Liver (tissue), 9 donors: ENCODE measurements around the gene EDC4. TPM values are rescaled to one million over a fixed set of nuclear protein-coding genes. Genes with fewer than 3 reads are reported as not detected.

Source experiments
- DNase-seq: peaks from one replicate; pipeline ENCODE4 v3.0.0-alpha.2; 2017; ENCODE audit warnings: low spot score
- H3K27ac ChIP-seq, 2 donors: one replicate each; pipeline ENCODE4 v1.7.0; 2013; ENCODE audit warnings: inconsistent platforms in 2 of 2, low read length in 2 of 2, control low read depth in 1 of 2, low read depth in 1 of 2, mild to moderate bottlenecking in 1 of 2
- H3K27me3 ChIP-seq, 4 donors: one replicate each; pipeline versions ENCODE4 v1.6.1 to v1.7.0; 2013; ENCODE audit warnings: low read length in 3 of 4, inconsistent platforms in 1 of 4, mild to moderate bottlenecking in 1 of 4, moderate library complexity in 1 of 4; ENCODE audit not compliant: control insufficient read depth in 4 of 4, insufficient read depth in 4 of 4
- H3K36me3 ChIP-seq, 4 donors: one replicate each; pipeline versions ENCODE4 v1.6.1 to v1.7.0; 2013; ENCODE audit warnings: low read length in 3 of 4, mild to moderate bottlenecking in 3 of 4, low read depth in 1 of 4, moderate library complexity in 1 of 4; ENCODE audit not compliant: control insufficient read depth in 4 of 4, insufficient read depth in 3 of 4
- H3K4me1 ChIP-seq, 4 donors: one replicate each; pipeline versions ENCODE4 v1.6.1 to v1.7.0; 2013; ENCODE audit warnings: low read length in 3 of 4, mild to moderate bottlenecking in 3 of 4, moderate library complexity in 1 of 4; ENCODE audit not compliant: control insufficient read depth in 4 of 4, insufficient read depth in 4 of 4
- H3K4me3 ChIP-seq, 3 donors: one replicate each; pipeline versions ENCODE4 v1.6.1 to v1.7.0; 2013; ENCODE audit warnings: low read length in 3 of 3, control low read depth in 1 of 3, low read depth in 1 of 3, mild to moderate bottlenecking in 1 of 3
- H3K9ac ChIP-seq, 2 donors: one replicate each; pipeline ENCODE4 v1.7.0; 2013; ENCODE audit warnings: low read length in 2 of 2, mild to moderate bottlenecking in 2 of 2, moderate library complexity in 2 of 2, control low read depth in 1 of 2, low read depth in 1 of 2
- H3K9me3 ChIP-seq, 4 donors: one replicate each; pipeline versions ENCODE4 v1.6.1 to v1.7.0; 2013; ENCODE audit warnings: low read length in 3 of 4; ENCODE audit not compliant: control insufficient read depth in 4 of 4
- ATF3 ChIP-seq: IDR thresholded peaks from 2 replicates; pipeline ENCODE4 v1.6.1; 2016; ENCODE audit warnings: antibody characterized with exemption
- CTCF ChIP-seq: fragments of 150-350 bp; IDR thresholded peaks from 2 replicates; pipeline ENCODE4 v1.5.1; 2017; ENCODE audit warnings: improper control_type of control experiment, low read depth, low read length; ENCODE audit not compliant: missing input control
- EGR1 ChIP-seq, 2 donors: IDR thresholded peaks; 2 replicates each; pipeline ENCODE4 v1.6.1; 2016 to 2018; ENCODE audit warnings: antibody characterized with exemption in 2 of 2, low read depth in 2 of 2
- FOXA1 ChIP-seq: IDR thresholded peaks from 2 replicates; pipeline ENCODE4 v1.6.1; 2016; ENCODE audit warnings: antibody characterized with exemption
- GABPA ChIP-seq, 2 donors: IDR thresholded peaks in 1 of 2; conservative IDR thresholded peaks in 1 of 2; 2 replicates each; pipeline ENCODE4 v1.6.1; 2016; ENCODE audit warnings: antibody characterized with exemption in 2 of 2, mild to moderate bottlenecking in 1 of 2, moderate library complexity in 1 of 2
- HNF4A ChIP-seq, 2 donors: conservative IDR thresholded peaks; 2 replicates each; pipeline ENCODE4 v1.6.1; 2016; ENCODE audit warnings: antibody characterized with exemption in 2 of 2, mild to moderate bottlenecking in 2 of 2
- HNF4G ChIP-seq: IDR thresholded peaks from 2 replicates; pipeline ENCODE4 v1.6.1; 2016; ENCODE audit warnings: antibody characterized with exemption
- JUND ChIP-seq, 2 donors: IDR thresholded peaks; 2 replicates each; pipeline ENCODE4 v1.6.1; 2016; ENCODE audit warnings: antibody characterized with exemption in 2 of 2
- MAX ChIP-seq: IDR thresholded peaks from 2 replicates; pipeline ENCODE4 v1.6.1; 2016; ENCODE audit warnings: antibody characterized with exemption
- NR2F2 ChIP-seq: IDR thresholded peaks from 2 replicates; pipeline ENCODE4 v1.6.1; 2016; ENCODE audit warnings: antibody characterized with exemption
- RAD21 ChIP-seq, 2 donors: IDR thresholded peaks; 2 replicates each; pipeline ENCODE4 v1.6.1; 2016; ENCODE audit warnings: antibody characterized with exemption in 2 of 2, mild to moderate bottlenecking in 2 of 2
- REST ChIP-seq: IDR thresholded peaks from 2 replicates; pipeline ENCODE4 v1.6.1; 2016; ENCODE audit warnings: antibody characterized with exemption, mild to moderate bottlenecking
- RXRA ChIP-seq, 2 donors: IDR thresholded peaks; 2 replicates each; pipeline ENCODE4 v1.6.1; 2017 to 2018; ENCODE audit warnings: antibody characterized with exemption in 2 of 2, mild to moderate bottlenecking in 1 of 2
- SP1 ChIP-seq: IDR thresholded peaks from 2 replicates; pipeline ENCODE4 v1.6.1; 2018; ENCODE audit warnings: antibody characterized with exemption, mild to moderate bottlenecking
- TAF1 ChIP-seq: conservative IDR thresholded peaks from 2 replicates; pipeline ENCODE4 v1.6.1; 2016; ENCODE audit warnings: antibody characterized with exemption, mild to moderate bottlenecking
- YY1 ChIP-seq: IDR thresholded peaks from 2 replicates; pipeline ENCODE4 v1.6.1; 2016; ENCODE audit warnings: antibody characterized with exemption, mild to moderate bottlenecking
- ZBTB33 ChIP-seq: IDR thresholded peaks from 2 replicates; pipeline ENCODE4 v1.6.1; 2016; ENCODE audit warnings: antibody characterized with exemption
- WGBS: extraction: QIAGEN DNeasy Blood & Tissue Kit; methylation state at CpG from one replicate; pipeline ENCODE4 v1.1.7; 2013; 5-methylcytosine and 5-hydroxymethylcytosine counted together
- polyA plus RNA-seq, 2 donors: library from polyadenylated mRNA; stranded (reverse) in 1 of 2; unstranded in 1 of 2; fragments of 200-250 nt in 1 of 2; fragments of >200 nt in 1 of 2; fragmentation: Nextera tagmentation in 1 of 2; extraction: Ambion mirVana in 1 of 2; gene quantifications; one replicate each; pipeline versions ENCODE4 v1.2.1 to v1.2.3, GENCODE V29; 2013 to 2015
- total RNA-seq, 2 donors: library from RNA; depleted of rRNA; stranded (reverse); fragments of >200 nt; gene quantifications; one replicate each; pipeline ENCODE4 v1.2.3, GENCODE V29; 2014
- donor health status: healthy.
- donor health status: healthy.
- donor health status: healthy.
- donor health status: healthy.
- donor health status: healthy.

The EDC4 gene
- total and polyA plus RNA-seq, 4 donors: 17.7 to 26.8 (median 21.6) TPM

- 95% methylated on average over 11 of the region's 11 CpGs for WGBS
- H3K4me1 ChIP-seq: peaks cover 2 to 43% (median 29%) of the 10 kb centered on the region in 4 donors
- H3K9me3 ChIP-seq: no peaks in the 10 kb centered on the region
- no peaks in the 10 kb centered on the region for H3K27me3 ChIP-seq
- no peak overlapping the region for H3K27ac ChIP-seq
- no peak overlapping the region for H3K9ac ChIP-seq
- H3K36me3 ChIP-seq: peaks cover 30 to 56% (median 42%) of the 10 kb centered on the region in 4 donors
- DNase-seq: no peak
- H3K4me3 ChIP-seq: no peak overlapping the region
- TF ChIP-seq MAX (no peak), RXRA (IDR thresholded peaks at IDR 0.05) (no peak), REST (no peak), GABPA (IDR thresholded peaks at IDR 0.05 in 1 of 2, conservative IDR thresholded peaks at IDR 0.05 in 1 of 2) (no peak), HNF4A (conservative IDR thresholded peaks at IDR 0.05) (no peak), JUND (IDR thresholded peaks at IDR 0.05) (no peak), CTCF (no peak), NR2F2 (no peak), EGR1 (IDR thresholded peaks at IDR 0.05; ENCODE audit: low read depth in 2 of 2) (no peak), FOXA1 (no peak), TAF1 (no peak), RAD21 (IDR thresholded peaks at IDR 0.05) (no peak), ATF3 (no peak), YY1 (no peak), SP1 (no peak), ZBTB33 (no peak), HNF4G (no peak)
Observed at GRCh38 chr16:67877064-67877463, 4.2 kb downstream of the EDC4 start.

- Histone ChIP-seq H3K27me3 (no peaks in the 10 kb centered on the region), H3K4me3 (no peak overlapping the region), H3K9ac (no peak overlapping the region), H3K9me3 (no peaks in the 10 kb centered on the region), H3K27ac (no peak overlapping the region), H3K36me3 (peaks cover 30 to 68% (median 46%) of the 10 kb centered on the region in 4 donors), H3K4me1 (peaks cover 2 to 37% (median 26%) of the 10 kb centered on the region in 4 donors)
- no peak for TF ChIP-seq RXRA (IDR thresholded peaks at IDR 0.05)
- WGBS: 95% methylated on average over 6 of the region's 6 CpGs
- DNase-seq: no peak
Observed at GRCh38 chr16:67878232-67878631, 5.4 kb downstream of the EDC4 start.
